GM18507 (cell line): ENCODE results near the gene GRK5.
"Not testable (repeated sequence)": the region's sequence is repeated elsewhere in the genome, so short reads cannot be mapped to it uniquely, and the experiment has no call there.

Source experiments
- DNase-seq: peaks from one replicate; pipeline ENCODE4 v3.0.0; 2011; ENCODE audit warnings: low read depth; ENCODE audit not compliant: insufficient read length; ENCODE audit errors: extremely low spot score
- FAIRE-seq: peaks from 2 replicates; lab custom pipeline; 2011; peaks lifted over from hg19 to GRCh38; lab: Jason Lieb, UNC

GRK5 gene

GRCh38 chr10:119217991-119218490 is 10.7 kb downstream of the GRK5 start:
- FAIRE-seq, result no peak
- no peak for DNase-seq

DNA sequence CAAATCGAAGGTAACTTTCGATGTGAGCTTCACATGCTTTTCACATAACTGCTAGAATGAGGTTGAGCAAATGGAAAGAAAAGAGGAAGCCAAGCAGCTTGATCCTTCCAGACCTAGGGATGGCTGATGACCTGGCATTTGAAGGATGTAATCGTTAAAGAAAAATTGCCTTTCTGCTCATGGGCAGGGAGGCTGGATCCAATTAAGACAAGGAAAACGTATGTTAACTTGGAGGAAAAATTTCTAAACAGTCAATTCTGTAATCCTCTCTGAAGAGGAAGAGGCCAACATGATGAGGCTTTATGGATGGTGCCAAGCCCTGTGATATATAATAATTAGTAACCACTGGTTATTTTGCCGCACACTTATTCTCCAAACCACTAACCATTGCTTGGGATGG is 12.5 kb downstream of the GRK5 start:
- FAIRE-seq (no peak), DNase-seq (no peak)

- FAIRE-seq (no peak), DNase-seq (no peak)
Observed at GRCh38 chr10:119221201-119221600, 13.8 kb downstream of the GRK5 start.

- FAIRE-seq, result no peak
- no peak for DNase-seq
Observed at GRCh38 chr10:119221666-119222065, 14.3 kb downstream of the GRK5 start.

- FAIRE-seq (no peak), DNase-seq (no peak)
Observed at GRCh38 chr10:119222537-119222936, 15.2 kb downstream of the GRK5 start.

GRCh38 chr10:119222966-119223386 is 15.6 kb downstream of the GRK5 start:
- FAIRE-seq (no peak), DNase-seq (no peak)

GRCh38 chr10:119225083-119225658 is 17.8 kb downstream of the GRK5 start:
- DNase-seq, result no peak
- FAIRE-seq, result no peak

GRCh38 chr10:119227825-119228224 is 20.5 kb downstream of the GRK5 start:
- FAIRE-seq, result no peak
- DNase-seq, result no peak

DNA sequence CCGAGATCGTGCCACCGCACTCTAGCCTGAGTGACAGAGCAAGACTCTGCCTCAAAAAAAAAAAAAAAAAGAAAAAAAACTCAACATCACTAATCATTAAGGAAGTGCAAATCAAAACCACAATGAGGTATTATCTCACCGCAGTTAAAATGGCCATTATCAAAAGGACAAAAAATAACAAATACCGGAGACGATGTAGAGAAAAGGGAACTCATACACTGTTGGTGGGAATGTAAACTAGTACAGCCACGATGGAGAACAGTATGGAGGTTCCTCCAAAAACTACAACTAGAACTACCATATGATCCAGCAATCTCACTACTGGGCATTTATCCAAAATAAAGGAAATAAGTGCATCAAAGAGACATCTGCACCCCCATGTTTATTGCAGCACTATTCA is 24.3 kb downstream of the GRK5 start:
- FAIRE-seq, result no peak
- no peak for DNase-seq

- FAIRE-seq, DNase-seq: not testable (repeated sequence)
Observed at GRCh38 chr10:119232439-119232838, 25.1 kb downstream of the GRK5 start.

DNA sequence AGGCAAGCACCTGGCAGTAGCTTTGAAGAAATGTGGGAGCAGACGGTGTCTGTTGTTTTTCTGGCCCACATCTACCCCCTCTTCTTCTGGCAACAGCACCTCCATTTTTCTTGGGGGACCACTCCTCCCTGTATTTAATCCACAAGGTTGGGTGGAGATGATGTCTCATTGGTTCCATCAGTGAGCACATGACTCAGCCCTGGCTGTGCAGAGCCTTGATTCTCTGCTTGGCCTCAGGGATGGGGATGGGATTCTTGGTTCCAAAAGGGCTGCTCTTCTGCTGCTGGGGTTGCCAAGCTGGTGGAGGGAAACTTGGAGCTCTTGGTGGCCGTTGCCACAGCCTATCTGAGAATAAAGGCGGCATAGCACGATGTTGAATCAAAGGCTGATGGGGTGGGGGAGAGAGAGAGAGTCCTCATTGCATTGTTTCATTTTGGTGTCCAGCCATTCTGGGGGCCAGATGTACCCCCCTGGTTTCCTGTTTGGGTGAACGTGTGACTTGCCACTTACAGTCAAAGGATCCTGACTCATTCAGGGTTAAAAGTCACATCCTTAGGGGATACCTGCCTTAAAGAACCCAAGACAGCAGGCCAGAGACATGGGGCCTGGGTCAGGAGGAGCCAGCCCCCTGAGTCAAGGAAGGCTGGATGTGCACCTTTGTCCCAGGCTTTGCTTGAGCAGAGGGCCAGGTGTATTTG is 25.9 kb downstream of the GRK5 start:
- DNase-seq (no peak), FAIRE-seq (no peak)

GRCh38 chr10:119233821-119234220 is 26.4 kb downstream of the GRK5 start:
- no peak for DNase-seq
- FAIRE-seq, result no peak

DNA sequence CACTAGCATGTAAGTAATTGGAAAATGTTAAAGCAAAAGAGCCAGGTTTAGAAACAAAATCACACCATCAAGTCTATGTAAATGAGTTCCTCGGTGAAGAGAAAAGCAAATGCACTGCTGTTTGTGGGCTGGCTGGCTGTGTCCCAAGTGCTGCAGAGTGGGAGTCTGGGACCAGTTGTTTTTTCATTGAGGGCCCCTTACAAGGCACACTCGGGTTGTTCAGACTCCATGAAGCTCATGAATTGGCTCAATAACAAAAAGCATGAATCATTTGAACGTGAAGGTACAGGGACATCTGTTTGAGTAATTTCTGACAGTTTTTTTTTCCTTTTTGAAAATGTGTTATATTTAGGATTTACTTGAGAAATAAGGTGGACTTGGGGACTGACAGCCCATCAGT is 28.0 kb downstream of the GRK5 start:
- FAIRE-seq, result no peak
- DNase-seq, result no peak

DNA sequence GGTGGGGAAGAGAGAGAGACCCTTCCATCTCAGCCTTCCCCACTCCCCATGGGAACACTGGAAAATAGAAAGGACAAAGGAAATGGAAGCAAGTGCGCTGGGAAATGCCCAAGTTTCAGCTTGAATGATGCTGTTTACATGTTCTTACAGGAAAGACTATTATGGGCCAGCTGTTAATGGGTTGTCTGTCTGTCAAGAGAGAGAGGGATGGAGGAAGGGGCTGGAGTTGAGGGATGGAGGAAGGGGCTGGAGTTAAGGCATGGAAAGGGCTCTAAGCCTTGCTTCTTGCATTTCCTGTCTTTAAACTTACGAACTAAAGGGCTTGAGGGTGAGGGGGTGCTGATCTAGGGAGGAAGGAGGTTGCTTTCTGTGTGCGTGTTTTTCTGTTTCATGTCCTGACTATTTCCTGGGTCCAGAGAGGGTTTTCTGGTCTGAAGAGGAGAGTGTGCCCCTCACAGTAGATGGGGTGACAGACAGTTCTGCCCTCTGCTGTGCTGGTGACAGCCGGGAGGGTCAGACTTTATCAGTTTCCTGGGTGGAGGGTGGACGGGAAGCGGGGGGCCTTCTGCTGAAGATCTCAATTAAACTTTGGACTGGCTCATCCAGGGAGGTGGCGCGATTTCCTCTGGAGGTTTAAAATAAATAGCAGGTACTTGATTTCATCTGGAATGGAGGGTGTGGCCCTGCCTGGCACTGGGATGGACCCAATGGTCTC is 30.5 kb downstream of the GRK5 start:
- FAIRE-seq, result no peak
- no peak for DNase-seq

- DNase-seq, result no peak
- no peak for FAIRE-seq
Observed at GRCh38 chr10:119238577-119238976, 31.2 kb downstream of the GRK5 start.

GRCh38 chr10:119239015-119239414 is 31.6 kb downstream of the GRK5 start:
- not testable (repeated sequence) for DNase-seq, FAIRE-seq

GRCh38 chr10:119239630-119240029 is 32.3 kb downstream of the GRK5 start:
- DNase-seq, FAIRE-seq: not testable (repeated sequence)

GRCh38 chr10:119241066-119241465 is 33.7 kb downstream of the GRK5 start:
- no peak for DNase-seq
- FAIRE-seq, result no peak

DNA sequence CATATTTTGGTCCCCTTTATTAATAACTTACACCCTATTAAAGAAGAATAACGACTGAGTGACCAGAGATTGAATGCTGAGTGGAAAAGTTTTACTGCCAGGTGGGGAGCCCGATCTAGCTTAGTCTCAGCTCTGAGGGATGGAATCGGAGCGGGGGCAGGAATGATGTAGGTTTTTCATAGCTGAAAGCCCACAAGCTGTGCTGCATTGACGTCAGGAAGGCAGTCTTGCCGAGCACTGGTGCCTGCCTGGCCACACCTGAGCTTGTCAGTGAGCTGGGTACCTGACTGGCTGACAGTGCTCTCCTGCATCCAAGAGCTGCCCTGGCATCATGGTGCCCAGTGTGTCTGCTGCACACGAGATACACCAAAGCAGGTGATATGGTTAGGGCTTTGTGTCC is 34.8 kb downstream of the GRK5 start:
- FAIRE-seq (no peak), DNase-seq (no peak)

- FAIRE-seq, result no peak
- DNase-seq, result no peak
Observed at GRCh38 chr10:119243488-119243887, 36.1 kb downstream of the GRK5 start.

DNA sequence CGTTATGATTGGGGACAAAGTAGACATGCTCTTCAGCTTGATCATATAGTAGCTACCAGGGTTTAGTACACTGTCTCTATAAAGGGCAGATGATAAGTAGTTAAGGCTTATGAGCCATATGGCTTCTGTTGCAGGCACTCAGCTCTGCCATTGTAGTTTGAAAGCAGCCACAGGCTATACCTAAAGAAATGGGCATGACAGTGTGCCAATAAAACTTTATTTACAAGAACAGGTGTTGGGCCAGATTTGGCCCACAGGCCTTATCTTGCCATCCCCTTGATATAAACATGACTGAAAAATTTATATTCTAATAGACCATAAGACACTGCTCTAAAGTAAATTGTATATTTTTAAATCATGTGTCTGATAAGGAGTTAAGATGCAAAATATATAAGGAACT is 36.6 kb downstream of the GRK5 start:
- DNase-seq, result no peak
- no peak for FAIRE-seq
